Lower leg skin (tissue), 3 donors: ENCODE results near the gene EML6.

Experiments
- POLR2A ChIP-seq, 2 donors: fragments of 450-650 bp; IDR thresholded peaks; one replicate each; pipeline ENCODE4 v1.6.1; 2016 to 2017; ENCODE audit warnings: antibody characterized with exemption in 2 of 2, mild to moderate bottlenecking in 1 of 2, moderate library complexity in 1 of 2
- TF ChIP-seq, protein P1 (sequence below), 3 donors: fragments of 450-650 bp; IDR thresholded peaks; one replicate each; pipeline ENCODE4 v1.5.1; 2016; ENCODE audit warnings: antibody characterized with exemption in 3 of 3, mild to moderate bottlenecking in 3 of 3, moderate library complexity in 2 of 3

DNA sequence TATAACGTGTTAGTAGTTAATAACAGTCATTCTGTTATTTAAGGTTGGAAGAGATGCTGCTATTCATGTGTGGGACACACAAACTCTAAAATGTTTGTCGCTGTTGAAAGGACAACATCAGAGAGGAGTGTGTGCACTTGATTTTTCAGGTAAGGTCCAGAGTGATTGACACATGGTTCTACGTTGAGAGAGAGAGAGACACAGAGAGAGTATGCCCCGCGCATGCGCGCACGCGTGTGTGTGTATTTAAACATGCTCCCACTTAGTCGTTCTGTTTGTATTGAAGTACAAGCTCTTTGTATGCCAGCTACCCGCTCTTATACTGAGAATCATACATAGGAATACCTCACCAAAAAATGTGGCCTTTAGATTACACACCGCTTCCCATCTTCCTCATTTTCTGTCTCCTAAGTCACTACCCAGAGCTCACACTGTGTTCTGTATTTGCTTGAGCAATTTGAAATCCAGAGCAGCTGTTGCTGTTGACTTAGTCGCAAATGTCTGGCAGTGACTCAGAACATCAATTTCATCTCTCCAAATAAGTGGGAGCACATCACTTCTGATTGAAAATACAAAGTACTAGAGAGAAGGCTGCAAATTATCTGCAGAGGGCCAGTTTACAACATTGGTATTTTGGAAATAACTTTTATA is 148.1 kb downstream of the EML6 start:
- TF ChIP-seq, protein P1, sequence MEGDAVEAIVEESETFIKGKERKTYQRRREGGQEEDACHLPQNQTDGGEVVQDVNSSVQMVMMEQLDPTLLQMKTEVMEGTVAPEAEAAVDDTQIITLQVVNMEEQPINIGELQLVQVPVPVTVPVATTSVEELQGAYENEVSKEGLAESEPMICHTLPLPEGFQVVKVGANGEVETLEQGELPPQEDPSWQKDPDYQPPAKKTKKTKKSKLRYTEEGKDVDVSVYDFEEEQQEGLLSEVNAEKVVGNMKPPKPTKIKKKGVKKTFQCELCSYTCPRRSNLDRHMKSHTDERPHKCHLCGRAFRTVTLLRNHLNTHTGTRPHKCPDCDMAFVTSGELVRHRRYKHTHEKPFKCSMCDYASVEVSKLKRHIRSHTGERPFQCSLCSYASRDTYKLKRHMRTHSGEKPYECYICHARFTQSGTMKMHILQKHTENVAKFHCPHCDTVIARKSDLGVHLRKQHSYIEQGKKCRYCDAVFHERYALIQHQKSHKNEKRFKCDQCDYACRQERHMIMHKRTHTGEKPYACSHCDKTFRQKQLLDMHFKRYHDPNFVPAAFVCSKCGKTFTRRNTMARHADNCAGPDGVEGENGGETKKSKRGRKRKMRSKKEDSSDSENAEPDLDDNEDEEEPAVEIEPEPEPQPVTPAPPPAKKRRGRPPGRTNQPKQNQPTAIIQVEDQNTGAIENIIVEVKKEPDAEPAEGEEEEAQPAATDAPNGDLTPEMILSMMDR (IDR thresholded peaks at IDR 0.05), result no peak
- TF ChIP-seq POLR2A (IDR thresholded peaks at IDR 0.05), result no peak
